COLO668 (cell line): ENCODE results near the gene SNX25.

Experiments used
- DNase-seq: peaks from one replicate; lab custom pipeline; 2025; ENCODE audit not compliant: unreplicated experiment; lab: John Stamatoyannopoulos, UW

SNX25 gene

GRCh38 chr4:185398618-185399017, 189.2 kb downstream of the SNX25 start:
- DNase-seq = no peak

- no peak for DNase-seq
Measured at GRCh38 chr4:185399466-185399865, 190.1 kb downstream of the SNX25 start.

- no peak for DNase-seq
Measured at GRCh38 chr4:185404031-185404430, 194.6 kb downstream of the SNX25 start.

- DNase-seq = no peak
Measured at GRCh38 chr4:185405296-185405999, 196.1 kb downstream of the SNX25 start.

- DNase-seq = no peak
Measured at GRCh38 chr4:185408432-185408831, 199.0 kb downstream of the SNX25 start.

GRCh38 chr4:185411849-185412248, 202.5 kb downstream of the SNX25 start:
- no peak for DNase-seq

GRCh38 chr4:185412412-185412811, 203.0 kb downstream of the SNX25 start:
- DNase-seq = no peak
